ENCODE measurements around the gene NTSR1. TPM values are rescaled to one million over a fixed set of nuclear protein-coding genes. Genes with fewer than 3 reads are reported as not detected.

The NTSR1 gene
- total RNA-seq, 6 experiments from 2014 or later = 0.04 to 0.74 (median 0.09) TPM; not detected in 2

GRCh38 chr20:62762801-62763368 lies 54.2 kb downstream of the NTSR1 start:
- TF ChIP-seq CTCF (IDR thresholded peaks at IDR 0.05) (no peak), POLR2A (IDR thresholded peaks at IDR 0.05) (no peak)
- DNase-seq (peak in 1 of 3 donors; percentile 26), ATAC-seq (no peak)
- WGBS (ENCODE audit: insufficient coverage, low coverage, low lambda C conversion rate, missing lambda C conversion rate) = 75% methylated on average over 2 of the region's 16 CpGs
- no peaks in the 10 kb centered on the region for H3K36me3 ChIP-seq
- no peaks in the 10 kb centered on the region for H3K9me3 ChIP-seq
- H3K4me1 ChIP-seq = no peaks in the 10 kb centered on the region
- no peak overlapping the region for H3K27ac ChIP-seq
- no peaks in the 10 kb centered on the region for H3K27me3 ChIP-seq
- no peak overlapping the region for H3K4me3 ChIP-seq
- intact Hi-C loops (cut with DNase I) = no loop called here

DNA sequence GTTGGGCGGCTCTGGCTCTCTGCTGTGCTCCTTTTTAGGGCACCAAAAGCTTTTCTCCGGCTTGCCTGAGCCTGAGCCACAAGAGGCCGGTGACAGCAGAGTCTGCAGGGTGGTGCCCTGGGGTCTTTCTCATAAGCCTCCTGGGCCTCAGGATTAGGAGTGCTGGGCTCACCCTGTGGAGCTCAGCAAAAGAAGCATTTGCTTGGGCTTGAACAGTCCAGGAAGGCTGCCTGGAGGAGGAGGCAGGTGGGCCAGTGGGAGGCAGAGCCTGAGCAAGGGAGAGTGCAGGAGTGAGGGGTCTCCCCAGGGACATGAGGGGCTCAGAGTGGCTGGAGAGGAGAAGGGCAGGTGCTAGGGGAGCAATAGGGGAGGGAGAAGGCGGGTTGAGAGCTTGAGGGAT lies 54.8 kb downstream of the NTSR1 start:
- DNase-seq (peak in 1 of 3 donors; percentile 15), ATAC-seq (no peak)
- no peaks in the 10 kb centered on the region for H3K36me3 ChIP-seq
- no peak overlapping the region for H3K4me3 ChIP-seq
- intact Hi-C loops (cut with DNase I) = no loop called here
- H3K9me3 ChIP-seq = no peaks in the 10 kb centered on the region
- no peaks in the 10 kb centered on the region for H3K4me1 ChIP-seq
- H3K27ac ChIP-seq = no peak overlapping the region
- no peak for TF ChIP-seq CTCF (IDR thresholded peaks at IDR 0.05)
- no peak for TF ChIP-seq POLR2A (IDR thresholded peaks at IDR 0.05)
- 100% methylated on average over 3 of the region's 4 CpGs for WGBS (ENCODE audit: insufficient coverage, low coverage, low lambda C conversion rate, missing lambda C conversion rate)
- H3K27me3 ChIP-seq = no peaks in the 10 kb centered on the region

GRCh38 chr20:62764156-62764935 lies 55.7 kb downstream of the NTSR1 start:
- H3K4me3 ChIP-seq = no peak overlapping the region
- intact Hi-C loops (cut with DNase I) = no loop called here
- ATAC-seq (no peak), DNase-seq (peak in 2 of 3 donors; percentile 9 to 48)
- WGBS (ENCODE audit: insufficient coverage, low coverage, low lambda C conversion rate, missing lambda C conversion rate) = 100% methylated on average over 1 of the region's 26 CpGs
- H3K27me3 ChIP-seq = no peaks in the 10 kb centered on the region
- no peaks in the 10 kb centered on the region for H3K9me3 ChIP-seq
- H3K27ac ChIP-seq = no peak overlapping the region
- H3K36me3 ChIP-seq = no peaks in the 10 kb centered on the region
- TF ChIP-seq CTCF (IDR thresholded peaks at IDR 0.05) (no peak), POLR2A (IDR thresholded peaks at IDR 0.05) (no peak)
- peaks cover 0 to 6% (median 3%) of the 10 kb centered on the region in 4 donors for H3K4me1 ChIP-seq

DNA sequence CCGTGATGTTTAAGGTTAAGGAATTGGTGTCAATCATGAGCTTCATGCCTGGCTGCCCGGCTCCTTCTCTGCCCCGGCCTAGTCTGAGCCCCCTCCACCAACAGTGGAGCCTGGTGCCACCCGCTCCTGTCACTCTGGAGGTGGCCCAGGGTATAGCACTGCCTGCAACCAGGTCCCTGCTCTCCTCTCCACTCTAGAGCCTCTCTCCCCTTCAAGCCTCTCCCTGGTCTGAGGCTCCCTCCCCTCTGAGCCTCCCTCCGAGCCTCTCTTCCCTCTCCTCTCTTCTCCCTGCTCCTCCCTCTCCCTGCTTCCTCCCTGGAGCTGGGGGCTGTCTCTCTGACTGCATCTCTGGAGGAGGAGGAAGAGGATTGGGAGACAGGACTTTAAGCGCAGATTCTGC lies 56.4 kb downstream of the NTSR1 start:
- DNase-seq = no peak
- no peak for ATAC-seq
- Histone ChIP-seq H3K27ac (no peak overlapping the region), H3K36me3 (no peaks in the 10 kb centered on the region), H3K27me3 (no peaks in the 10 kb centered on the region), H3K4me1 (peaks cover 0 to 11% (median 3%) of the 10 kb centered on the region in 4 donors), H3K4me3 (no peak overlapping the region), H3K9me3 (no peaks in the 10 kb centered on the region)
- WGBS (ENCODE audit: insufficient coverage, low coverage, low lambda C conversion rate, missing lambda C conversion rate) = 100% methylated on average over 1 of the region's 6 CpGs
- intact Hi-C loops (cut with DNase I) = no loop called here
- TF ChIP-seq POLR2A (IDR thresholded peaks at IDR 0.05) (no peak), CTCF (IDR thresholded peaks at IDR 0.05) (no peak)

Measured in right lobe of liver (tissue), 6 donors.